Ishikawa (cell line): ENCODE results near the gene ERC1.

Experiments used
- CEBPB ChIP-seq: IDR thresholded peaks from 2 replicates; pipeline ENCODE4 v1.6.1; 2012
- CREB1 ChIP-seq: IDR thresholded peaks from 2 replicates; pipeline ENCODE4 v1.6.1; 2012; ENCODE audit warnings: low read depth
- EGR1 ChIP-seq: IDR thresholded peaks from 2 replicates; pipeline ENCODE4 v1.6.1; 2012
- EP300 ChIP-seq: IDR thresholded peaks from 2 replicates; pipeline ENCODE4 v1.6.1; 2012; ENCODE audit warnings: borderline replicate concordance
- FOXM1 ChIP-seq: IDR thresholded peaks from 2 replicates; pipeline ENCODE4 v1.6.1; 2012; ENCODE audit warnings: low read depth, borderline replicate concordance
- MAX ChIP-seq: IDR thresholded peaks from 2 replicates; pipeline ENCODE4 v1.6.1; 2012
- NFIC ChIP-seq: IDR thresholded peaks from 2 replicates; pipeline ENCODE4 v1.6.1; 2012
- RAD21 ChIP-seq: IDR thresholded peaks from 2 replicates; pipeline ENCODE4 v1.6.1; 2012; ENCODE audit warnings: low read depth
- REST ChIP-seq: IDR thresholded peaks from 2 replicates; pipeline ENCODE4 v1.6.1; 2012; ENCODE audit warnings: low read depth, mild to moderate bottlenecking
- TAF1 ChIP-seq: IDR thresholded peaks from 2 replicates; pipeline ENCODE4 v1.6.1; 2012; ENCODE audit warnings: low read depth, mild to moderate bottlenecking
- TCF12 ChIP-seq: IDR thresholded peaks from 2 replicates; pipeline ENCODE4 v1.6.1; 2012; ENCODE audit warnings: low read depth
- TEAD4 ChIP-seq: IDR thresholded peaks from 2 replicates; pipeline ENCODE4 v1.6.1; 2012
- USF1 ChIP-seq: IDR thresholded peaks from 2 replicates; pipeline ENCODE4 v1.6.1; 2012
- YY1 ChIP-seq: IDR thresholded peaks from 2 replicates; pipeline ENCODE4 v1.6.1; 2012; ENCODE audit warnings: low read depth
- ZBTB7A ChIP-seq: IDR thresholded peaks from 2 replicates; pipeline ENCODE4 v1.6.1; 2012; ENCODE audit warnings: low read depth

ERC1 gene

GRCh38 chr12:1466481-1467154 lies 475.6 kb downstream of the ERC1 start:
- TF ChIP-seq MAX = no peak

- TF ChIP-seq RAD21 = no peak
- no peak for TF ChIP-seq CREB1
- no peak for TF ChIP-seq EP300
- no peak for TF ChIP-seq REST
- no peak for TF ChIP-seq YY1
- no peak for TF ChIP-seq FOXM1
Observed at GRCh38 chr12:1467710-1468109, 476.7 kb downstream of the ERC1 start.

- TF ChIP-seq EP300 (no peak), CEBPB (no peak), TEAD4 (no peak), TCF12 (no peak), USF1 (no peak), FOXM1 (no peak), YY1 (no peak), TAF1 (no peak), NFIC (no peak), RAD21 (no peak)
Observed at GRCh38 chr12:1469070-1469469, 478.0 kb downstream of the ERC1 start.

- TF ChIP-seq MAX (no peak), USF1 (no peak), NFIC (no peak), TCF12 (no peak), ZBTB7A (no peak), EP300 (no peak), CEBPB (no peak), TAF1 (no peak), YY1 (no peak), EGR1 (no peak), REST (no peak), RAD21 (no peak), CREB1 (no peak), TEAD4 (no peak), FOXM1 (no peak)
Observed at GRCh38 chr12:1470051-1470450, 479.0 kb downstream of the ERC1 start.

GRCh38 chr12:1471224-1471623 lies 480.2 kb downstream of the ERC1 start:
- TF ChIP-seq YY1 = no peak
- no peak for TF ChIP-seq FOXM1
- TF ChIP-seq TCF12 = no peak
- TF ChIP-seq EP300 = no peak
- no peak for TF ChIP-seq ZBTB7A
- TF ChIP-seq MAX = no peak
- TF ChIP-seq TEAD4 = no peak
- TF ChIP-seq NFIC = no peak
- TF ChIP-seq RAD21 = no peak
- no peak for TF ChIP-seq CEBPB
- no peak for TF ChIP-seq TAF1
- no peak for TF ChIP-seq CREB1
- no peak for TF ChIP-seq REST
